DOHH2 (cell line): ENCODE data around the gene RHOBTB3.

Source experiments
- H3F3A ChIP-seq: fragments of 200-600 bp; sonication (generic), shearing (Covaris generic); 2 replicates; pipeline ENCODE4 v1.6.0; 2016; ENCODE audit warnings: antibody characterized with exemption, mild to moderate bottlenecking; ENCODE audit not compliant: control insufficient read depth, insufficient read depth
- H3K27ac ChIP-seq: fragments of 200-600 bp; sonication (generic); 2 replicates; pipeline ENCODE4 v1.5.1; 2014; ENCODE audit warnings: low read depth, mild to moderate bottlenecking, low read length, moderate library complexity
- H3K27me3 ChIP-seq: fragments of 200-600 bp; sonication (generic); 2 replicates; pipeline ENCODE4 v1.6.1; 2014; ENCODE audit warnings: mild to moderate bottlenecking, low read length, mixed read lengths; ENCODE audit not compliant: control insufficient read depth
- H3K36me3 ChIP-seq: fragments of 200-600 bp; sonication (generic); 2 replicates; pipeline ENCODE4 v1.6.1; 2014; ENCODE audit warnings: mild to moderate bottlenecking, low read length, moderate library complexity, mixed read lengths; ENCODE audit not compliant: control insufficient read depth
- H3K4me1 ChIP-seq: fragments of 200-600 bp; sonication (generic); 2 replicates; pipeline ENCODE4 v1.6.1; 2014; ENCODE audit warnings: mild to moderate bottlenecking, low read length, mixed read lengths; ENCODE audit not compliant: control insufficient read depth
- H3K4me2 ChIP-seq: fragments of 200-600 bp; sonication (generic); 2 replicates; pipeline ENCODE4 v1.6.0; 2014; ENCODE audit warnings: mild to moderate bottlenecking, low read length, moderate library complexity
- H3K4me3 ChIP-seq: fragments of 200-600 bp; sonication (generic); 2 replicates; pipeline ENCODE4 v1.5.1; 2014; ENCODE audit warnings: mild to moderate bottlenecking, low read length, mixed read lengths
- H3K79me2 ChIP-seq: fragments of 200-600 bp; sonication (generic); 2 replicates; pipeline ENCODE4 v1.6.1; 2014; ENCODE audit warnings: mild to moderate bottlenecking, low read length, mixed read lengths; ENCODE audit not compliant: control insufficient read depth
- H3K9me2 ChIP-seq: fragments of 200-600 bp; sonication (generic); replicated peaks from 2 replicates; pipeline ENCODE4 v1.6.1; 2014; ENCODE audit warnings: mild to moderate bottlenecking, low read length, mixed read lengths; ENCODE audit not compliant: control insufficient read depth
- H3K9me3 ChIP-seq: fragments of 200-600 bp; sonication (generic); 2 replicates; pipeline ENCODE4 v1.6.1; 2014; ENCODE audit warnings: antibody characterized with exemption, low read length, mixed read lengths; ENCODE audit not compliant: control insufficient read depth, insufficient read depth
- H4K20me1 ChIP-seq: fragments of 200-600 bp; sonication (generic); 2 replicates; pipeline ENCODE4 v1.6.0; 2014; ENCODE audit warnings: low read depth, mild to moderate bottlenecking, antibody characterized with exemption, low read length, moderate library complexity; ENCODE audit not compliant: control insufficient read depth, insufficient read depth
- EZH2phosphoT487 ChIP-seq: fragments of 200-600 bp; sonication (generic); IDR thresholded peaks from 2 replicates; pipeline ENCODE4 v1.6.1; 2017; ENCODE audit warnings: borderline replicate concordance, mild to moderate bottlenecking, antibody characterized with exemption, low read length, moderate library complexity, mixed read lengths
- TF ChIP-seq, protein P1 (sequence below): fragments of 200-600 bp; sonication (generic); IDR thresholded peaks from one replicate; pipeline ENCODE4 v1.5.1; 2014; ENCODE audit warnings: antibody characterized with exemption, mild to moderate bottlenecking, low read depth, low read length; ENCODE audit not compliant: poor library complexity, severe bottlenecking

The RHOBTB3 gene

GRCh38 chr5:95782181-95782580, 51.0 kb downstream of the RHOBTB3 start:
- Histone ChIP-seq H3K9me3 (no peaks in the 10 kb centered on the region), H3K4me1 (peaks cover 7% of the 10 kb centered on the region), H3K36me3 (no peaks in the 10 kb centered on the region), H4K20me1 (no peaks in the 10 kb centered on the region), H3K4me3 (no peak overlapping the region), H3K27ac (no peak overlapping the region), H3K9me2 (no peaks in the 10 kb centered on the region), H3K79me2 (no peaks in the 10 kb centered on the region), H3K4me2 (no peak overlapping the region), H3F3A (no peaks in the 10 kb centered on the region), H3K27me3 (no peaks in the 10 kb centered on the region)
- no peak for TF ChIP-seq EZH2phosphoT487
- TF ChIP-seq, protein P1, sequence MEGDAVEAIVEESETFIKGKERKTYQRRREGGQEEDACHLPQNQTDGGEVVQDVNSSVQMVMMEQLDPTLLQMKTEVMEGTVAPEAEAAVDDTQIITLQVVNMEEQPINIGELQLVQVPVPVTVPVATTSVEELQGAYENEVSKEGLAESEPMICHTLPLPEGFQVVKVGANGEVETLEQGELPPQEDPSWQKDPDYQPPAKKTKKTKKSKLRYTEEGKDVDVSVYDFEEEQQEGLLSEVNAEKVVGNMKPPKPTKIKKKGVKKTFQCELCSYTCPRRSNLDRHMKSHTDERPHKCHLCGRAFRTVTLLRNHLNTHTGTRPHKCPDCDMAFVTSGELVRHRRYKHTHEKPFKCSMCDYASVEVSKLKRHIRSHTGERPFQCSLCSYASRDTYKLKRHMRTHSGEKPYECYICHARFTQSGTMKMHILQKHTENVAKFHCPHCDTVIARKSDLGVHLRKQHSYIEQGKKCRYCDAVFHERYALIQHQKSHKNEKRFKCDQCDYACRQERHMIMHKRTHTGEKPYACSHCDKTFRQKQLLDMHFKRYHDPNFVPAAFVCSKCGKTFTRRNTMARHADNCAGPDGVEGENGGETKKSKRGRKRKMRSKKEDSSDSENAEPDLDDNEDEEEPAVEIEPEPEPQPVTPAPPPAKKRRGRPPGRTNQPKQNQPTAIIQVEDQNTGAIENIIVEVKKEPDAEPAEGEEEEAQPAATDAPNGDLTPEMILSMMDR, result no peak

- H3K27me3 ChIP-seq, result no peaks in the 10 kb centered on the region
- no peaks in the 10 kb centered on the region for H3K36me3 ChIP-seq
- peaks cover 7% of the 10 kb centered on the region for H3K4me1 ChIP-seq
- H3K4me3 ChIP-seq, result no peak overlapping the region
- H3K27ac ChIP-seq, result no peak overlapping the region
- no peaks in the 10 kb centered on the region for H4K20me1 ChIP-seq
- H3K9me2 ChIP-seq, result no peaks in the 10 kb centered on the region
- H3K4me2 ChIP-seq, result no peak overlapping the region
- no peaks in the 10 kb centered on the region for H3F3A ChIP-seq
- TF ChIP-seq, protein P1, result no peak
- no peak for TF ChIP-seq EZH2phosphoT487
- no peaks in the 10 kb centered on the region for H3K79me2 ChIP-seq
- no peaks in the 10 kb centered on the region for H3K9me3 ChIP-seq
These were observed 52.5 kb downstream of the RHOBTB3 start for GRCh38 chr5:95783661-95784060.

GRCh38 chr5:95784514-95785302, 53.6 kb downstream of the RHOBTB3 start:
- no peak for TF ChIP-seq EZH2phosphoT487
- TF ChIP-seq, protein P1, result no peak
- H3K4me3 ChIP-seq, result no peak overlapping the region
- H3K79me2 ChIP-seq, result no peaks in the 10 kb centered on the region
- H3K4me1 ChIP-seq, result peaks cover 12% of the 10 kb centered on the region
- H4K20me1 ChIP-seq, result no peaks in the 10 kb centered on the region
- H3K4me2 ChIP-seq, result no peak overlapping the region
- no peaks in the 10 kb centered on the region for H3K36me3 ChIP-seq
- H3K27ac ChIP-seq, result no peak overlapping the region
- H3K9me3 ChIP-seq, result no peaks in the 10 kb centered on the region
- H3F3A ChIP-seq, result no peaks in the 10 kb centered on the region
- H3K9me2 ChIP-seq, result no peaks in the 10 kb centered on the region
- no peaks in the 10 kb centered on the region for H3K27me3 ChIP-seq
